ENCODE results near the gene AP1G2. TPM values are rescaled to one million over a fixed set of nuclear protein-coding genes. Genes with fewer than 3 reads are reported as not detected.

The AP1G2 gene
- total and polyA plus RNA-seq, 2 of the 13 experiments (the other 11 are each of a cell fraction or from before 2014, with no cell fraction given) = 96.9 to 611 TPM

GRCh38 chr14:23559010-23559925 is 8.3 kb downstream of the AP1G2 start (continued):
- no peak for TF ChIP-seq MAF1 (CRISPR knock-in tag; IDR thresholded peaks at IDR 0.05; ENCODE audit: borderline replicate concordance)
- TF ChIP-seq ZNF251 (CRISPR knock-in tag; IDR thresholded peaks at IDR 0.05) = no peak
- 0 out of 2 replicates have a peak, but pooled peaks have one; percentile 35 for TF ChIP-seq CREBL2 (CRISPR knock-in tag; IDR thresholded peaks at IDR 0.05; ENCODE audit: borderline replicate concordance)
- 0 out of 2 replicates have a peak, but pooled peaks have one; percentile 9 for TF ChIP-seq ZNF503 (CRISPR knock-in tag; IDR thresholded peaks at IDR 0.05)
- TF ChIP-seq ZNF619 (CRISPR knock-in tag; IDR thresholded peaks at IDR 0.05) = no peak
- no peak for TF ChIP-seq ZSCAN25 (CRISPR knock-in tag; IDR thresholded peaks at IDR 0.05)
- peak; percentile 15; the same call in 1 of the 2 replicates for TF ChIP-seq ZNF264 (CRISPR knock-in tag; IDR thresholded peaks at IDR 0.05)
- TF ChIP-seq ZSCAN21 (CRISPR knock-in tag; IDR thresholded peaks at IDR 0.05; ENCODE audit: borderline replicate concordance) = no peak
- no peak for TF ChIP-seq NFYC (CRISPR knock-in tag; IDR thresholded peaks at IDR 0.05)
- TF ChIP-seq JUND (CRISPR knock-in tag; IDR thresholded peaks at IDR 0.05) = no peak
- TF ChIP-seq EHMT2 (IDR thresholded peaks at IDR 0.05; ENCODE audit: borderline replicate concordance, low read depth, low read length) = no peak
- TF ChIP-seq NFE2L1 (CRISPR knock-in tag; IDR thresholded peaks at IDR 0.05; ENCODE audit: borderline replicate concordance) = 0 out of 2 replicates have a peak, but pooled peaks have one; percentile 19
- peak; percentile 26; the same call in 1 of the 2 replicates for TF ChIP-seq ETV6 (CRISPR knock-in tag; conservative IDR thresholded peaks at IDR 0.05)
- TF ChIP-seq ZHX1 (CRISPR knock-in tag; IDR thresholded peaks at IDR 0.05; ENCODE audit: low read depth) = no peak
- no peak for TF ChIP-seq ARID4A (CRISPR knock-in tag; IDR thresholded peaks at IDR 0.05; ENCODE audit: borderline replicate concordance)
- TF ChIP-seq PAX8 (CRISPR knock-in tag; IDR thresholded peaks at IDR 0.05; ENCODE audit: borderline replicate concordance) = no peak
- peak; percentile 53 for TF ChIP-seq RBM39 (IDR thresholded peaks at IDR 0.05; ENCODE audit: low read depth, low read length, poor library complexity, severe bottlenecking)
- TF ChIP-seq ZSCAN20 (CRISPR knock-in tag; IDR thresholded peaks at IDR 0.05; ENCODE audit: borderline replicate concordance) = no peak
- TF ChIP-seq ZNF432 (CRISPR knock-in tag; IDR thresholded peaks at IDR 0.05; ENCODE audit: borderline replicate concordance) = no peak
